GM18519 (cell line): ENCODE results near the gene SCN4B.
A peak's percentile ranks its signal among the peaks of the same experiment; 100 is the strongest.

ENCODE experiments used
- ATAC-seq: cut with Tn5 transposase; IDR thresholded peaks from one replicate; pipeline ENCODE4 v1.9.1; 2021; ENCODE audit warnings: mild to moderate bottlenecking, moderate library complexity; ENCODE audit not compliant: unreplicated experiment, low FRiP score

Gene SCN4B

DNA sequence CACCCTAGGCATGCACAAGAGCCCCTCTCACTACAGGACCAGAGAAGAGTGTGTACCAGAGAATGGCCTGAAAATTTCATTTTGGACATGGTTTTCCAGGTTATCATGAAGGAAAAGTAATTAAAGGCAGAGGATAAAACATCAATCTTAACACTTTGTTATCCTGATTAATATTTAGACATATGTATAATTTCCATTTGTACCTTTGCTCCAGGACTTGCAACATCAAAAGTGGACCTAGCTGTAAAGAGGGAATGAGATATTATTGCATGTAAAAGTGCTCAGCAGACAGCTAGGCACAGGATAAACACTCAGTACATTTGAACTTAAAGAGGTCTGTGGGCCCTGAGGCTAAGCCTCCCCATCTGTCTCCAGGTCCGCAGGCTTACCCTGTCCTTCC lies 2.0 kb upstream of the SCN4B start:
- no peak for ATAC-seq

DNA sequence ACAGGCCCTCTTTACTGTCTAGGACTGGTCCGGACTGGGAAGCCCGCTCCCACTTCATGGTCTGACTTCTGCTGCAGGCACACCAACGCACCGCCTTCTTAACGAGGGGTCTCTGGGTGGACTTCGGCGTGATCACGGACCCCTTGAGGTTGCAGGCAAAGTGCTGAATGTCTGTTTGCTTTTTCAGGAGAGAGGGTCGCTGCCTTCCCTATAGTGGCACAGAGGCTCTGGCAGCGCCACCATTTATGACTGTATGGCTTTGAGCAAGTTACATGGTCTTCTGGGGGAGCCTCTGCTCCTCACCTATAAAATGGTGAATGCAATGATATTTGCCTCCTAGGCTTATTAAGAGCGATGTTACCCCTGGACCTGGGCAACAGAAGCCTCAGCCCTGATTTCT lies 1.4 kb upstream of the SCN4B start:
- ATAC-seq: no peak

DNA sequence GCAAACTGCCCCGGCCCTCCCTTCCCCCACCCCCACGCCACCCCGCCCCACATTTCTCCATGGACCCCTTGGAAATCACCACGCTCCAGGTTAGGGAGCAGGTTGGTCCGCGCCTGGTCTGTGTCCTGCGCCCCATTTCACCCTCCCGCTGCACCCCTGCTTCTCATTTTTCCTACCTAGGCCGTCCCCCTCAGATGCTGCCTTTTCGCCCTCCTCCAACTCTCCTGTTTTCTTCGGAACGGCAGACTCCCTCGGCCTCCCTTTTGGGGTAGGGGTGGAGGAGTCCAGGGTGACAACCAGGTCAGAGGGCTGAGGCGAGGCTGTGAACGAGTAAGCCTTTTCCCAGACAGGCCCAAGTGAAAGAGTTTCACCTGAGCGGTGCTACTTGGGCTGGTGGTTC lies 893 bp upstream of the SCN4B start:
- ATAC-seq: no peak

- no peak for ATAC-seq
Measured at GRCh38 chr11:118152020-118152551, 537 bp downstream of the SCN4B start.

- ATAC-seq: no peak
Measured at GRCh38 chr11:118151431-118151830, 1.2 kb downstream of the SCN4B start.

GRCh38 chr11:118149493-118149892 lies 3.1 kb downstream of the SCN4B start:
- no peak for ATAC-seq

DNA sequence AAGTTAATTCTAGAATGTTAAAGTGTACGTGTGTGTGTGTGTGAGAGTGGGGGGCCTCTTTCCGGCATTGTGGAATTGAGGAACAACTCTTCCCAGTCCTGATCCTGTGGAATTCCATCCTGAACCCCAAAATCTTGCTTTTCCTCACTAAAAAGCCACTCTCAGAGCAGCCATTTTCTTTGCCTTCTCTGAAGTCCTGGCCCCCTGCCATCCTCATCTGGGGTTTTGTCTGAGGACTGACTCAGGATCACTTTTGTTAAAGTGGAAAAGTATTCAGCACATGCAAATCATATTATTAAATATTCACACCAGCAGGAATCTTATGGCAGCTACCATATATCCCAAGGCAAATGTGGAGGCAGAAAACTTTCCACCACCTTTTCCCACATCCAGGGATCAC lies 3.8 kb downstream of the SCN4B start:
- ATAC-seq: no peak

DNA sequence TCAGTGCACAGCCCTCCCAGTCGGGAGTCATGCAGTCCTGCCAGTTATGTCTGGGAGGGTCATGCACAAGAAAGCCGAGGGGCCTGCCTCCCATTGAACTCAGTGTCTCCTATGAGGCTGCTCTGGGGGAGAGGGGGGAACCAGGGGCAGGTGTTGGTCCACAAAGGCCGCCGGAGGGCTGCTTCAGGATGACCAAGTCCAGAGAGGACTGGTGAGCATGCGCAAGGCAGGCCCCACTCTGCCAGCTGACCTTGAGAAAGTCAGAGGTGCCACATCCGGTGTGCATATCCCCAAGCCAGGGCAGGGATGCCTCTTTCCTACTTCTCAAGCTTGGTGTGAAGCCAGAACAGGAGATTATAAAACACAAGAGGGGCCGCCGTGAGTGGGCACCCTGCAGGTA lies 4.4 kb downstream of the SCN4B start:
- ATAC-seq: no peak

DNA sequence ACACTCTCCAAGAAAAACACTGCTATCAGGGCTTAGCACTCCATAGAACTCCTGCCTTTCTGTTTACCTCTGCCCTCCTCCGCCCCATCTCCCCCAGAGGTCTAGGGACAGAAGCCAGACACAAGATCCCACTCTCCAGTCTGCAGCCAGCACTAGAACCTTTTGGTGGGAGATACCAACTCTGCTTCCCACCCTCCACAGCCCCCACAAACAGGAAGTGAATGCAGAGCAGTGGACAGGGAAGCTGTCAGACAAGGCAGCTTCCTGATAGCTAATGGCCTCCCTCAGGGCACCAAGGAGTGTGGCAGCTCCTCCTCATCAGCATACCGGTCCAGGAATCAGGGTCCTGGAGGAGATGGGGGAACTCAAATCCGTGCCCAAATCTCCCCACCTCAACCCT lies 5.1 kb downstream of the SCN4B start:
- no peak for ATAC-seq

GRCh38 chr11:118146554-118146953 lies 6.1 kb downstream of the SCN4B start:
- no peak for ATAC-seq

GRCh38 chr11:118145285-118146227 lies 7.1 kb downstream of the SCN4B start:
- ATAC-seq: peak; percentile 47

GRCh38 chr11:118144301-118145268 lies 8.0 kb downstream of the SCN4B start:
- no peak for ATAC-seq

- ATAC-seq: no peak
Measured at GRCh38 chr11:118143661-118144185, 8.9 kb downstream of the SCN4B start.

DNA sequence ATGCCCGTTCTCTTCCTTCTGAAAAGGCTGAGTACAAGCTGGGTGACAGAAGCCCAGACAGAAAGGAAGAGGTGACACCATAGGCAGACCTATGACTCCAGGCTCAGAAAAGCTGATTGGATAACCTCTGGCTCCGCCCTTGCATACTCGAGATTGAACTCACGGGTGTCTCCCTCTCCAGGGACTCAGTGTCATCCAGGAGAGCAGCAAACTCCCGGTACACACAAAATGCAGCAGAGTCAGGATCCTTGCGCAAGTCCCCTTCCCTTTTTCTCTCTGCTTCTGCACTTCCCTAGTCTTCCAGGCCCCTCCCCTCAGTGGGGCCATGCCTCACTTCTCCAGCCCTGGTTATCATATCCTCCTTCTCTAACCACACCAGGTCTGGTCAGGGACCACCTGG lies 9.8 kb downstream of the SCN4B start:
- ATAC-seq: no peak

DNA sequence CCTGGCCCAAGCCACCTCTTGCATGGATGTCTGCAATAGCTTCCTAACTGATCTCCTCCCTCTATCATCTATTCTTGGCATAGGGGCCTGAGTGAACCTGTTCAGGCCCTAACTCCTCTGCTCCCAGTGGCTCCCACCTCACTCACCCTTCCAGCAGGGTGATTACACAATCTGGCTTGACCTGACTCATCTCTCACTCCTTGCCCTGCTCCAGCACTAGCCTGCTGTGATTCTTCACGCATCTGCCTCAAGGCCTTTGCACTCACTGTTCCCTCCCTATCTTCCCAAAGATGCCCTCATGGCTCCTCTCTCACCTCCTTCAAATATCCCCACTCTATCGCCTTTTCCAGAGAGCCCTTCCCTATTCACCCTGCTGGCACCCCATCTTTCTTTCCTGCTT lies 10.5 kb downstream of the SCN4B start:
- no peak for ATAC-seq

DNA sequence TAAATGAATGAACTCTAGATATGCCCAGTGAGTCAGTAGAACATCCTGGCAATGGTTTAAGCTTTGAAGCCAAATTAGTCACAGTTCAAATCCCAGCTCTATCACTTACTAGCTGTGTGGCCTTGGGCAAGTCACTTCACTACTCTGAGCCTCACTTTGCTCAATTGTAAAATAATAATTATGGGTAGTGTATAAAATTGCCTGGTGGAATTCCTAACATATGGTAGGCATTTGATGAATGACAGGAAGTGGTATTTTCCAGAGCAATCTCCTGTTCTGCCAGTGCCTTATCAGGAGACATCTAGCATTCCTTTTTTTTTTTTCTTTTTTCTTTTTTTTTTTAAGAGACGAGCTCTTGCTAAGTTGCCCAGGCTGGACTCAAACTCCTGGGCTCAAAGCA lies 13.0 kb downstream of the SCN4B start:
- ATAC-seq: no peak

- ATAC-seq: no peak
Measured at GRCh38 chr11:118138839-118139420, 13.7 kb downstream of the SCN4B start.

DNA sequence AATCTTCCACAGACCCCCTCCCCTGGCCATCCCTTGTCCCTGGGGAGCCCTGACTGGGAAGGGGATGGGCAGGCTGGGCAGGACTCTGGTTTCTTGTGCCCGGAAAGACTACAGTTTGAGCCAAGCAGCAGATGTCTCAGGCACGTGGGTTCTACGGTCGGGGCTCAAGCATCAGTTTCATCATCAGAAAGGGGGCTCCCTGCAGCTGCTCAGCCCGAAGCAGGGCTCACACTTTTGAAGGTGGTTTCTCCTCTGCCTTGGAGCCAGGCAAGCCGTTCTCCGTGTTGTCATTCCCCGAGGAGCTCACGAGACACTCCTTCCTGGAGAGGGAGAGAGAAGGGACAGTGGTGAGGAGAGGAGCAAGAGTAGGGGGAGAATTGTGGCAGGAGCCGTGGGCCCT lies 15.8 kb downstream of the SCN4B start:
- ATAC-seq: no peak

- no peak for ATAC-seq
Measured at GRCh38 chr11:118136341-118136740, 16.3 kb downstream of the SCN4B start.

GRCh38 chr11:118135796-118136165 lies 16.8 kb downstream of the SCN4B start:
- no peak for ATAC-seq
